Activated CD4-positive, alpha-beta T cell treated with anti-CD3 and anti-CD28 coated beads for 24 hours (primary cell): Measurements from ENCODE around the gene RP2.
A peak's percentile ranks its signal among the peaks of the same experiment; 100 is the strongest.

ENCODE experiments used
- DNase-seq, 2 donors: peaks; one replicate each; pipeline ENCODE4 v3.0.0-alpha.2; 2020; ENCODE audit warnings: low read depth in 2 of 2

Gene RP2

GRCh38 chrX:46836701-46837557 lies at the start of gene RP2:
Gene RP2 (plus strand): TSS chrX:46837043. CDS start chrX:46837101, 58 bp downstream.
- DNase-seq = peak; percentile 74 to 76

DNA sequence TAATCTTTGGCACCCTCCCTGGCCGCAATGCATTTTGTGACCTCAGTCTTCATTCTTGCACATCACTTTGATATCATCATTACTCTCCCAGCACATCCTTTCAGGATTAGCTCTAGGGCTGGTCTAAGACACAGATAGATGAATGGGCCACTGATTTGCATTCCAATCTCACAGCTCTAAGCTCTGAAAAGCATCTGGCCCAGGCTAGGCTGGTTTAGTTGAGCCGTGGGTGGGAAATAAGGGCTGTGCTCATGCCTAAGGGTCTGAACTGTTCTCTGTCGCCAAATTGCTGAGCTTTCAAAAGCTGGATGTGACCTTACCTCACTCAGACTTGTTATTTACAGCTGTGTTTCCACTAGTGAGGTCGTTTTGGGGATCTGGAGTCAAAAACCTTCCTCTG lies 47.9 kb upstream of the RP2 start:
- no peak for DNase-seq

GRCh38 chrX:46791927-46792809 lies 44.7 kb upstream of the RP2 start:
- DNase-seq = no peak

DNA sequence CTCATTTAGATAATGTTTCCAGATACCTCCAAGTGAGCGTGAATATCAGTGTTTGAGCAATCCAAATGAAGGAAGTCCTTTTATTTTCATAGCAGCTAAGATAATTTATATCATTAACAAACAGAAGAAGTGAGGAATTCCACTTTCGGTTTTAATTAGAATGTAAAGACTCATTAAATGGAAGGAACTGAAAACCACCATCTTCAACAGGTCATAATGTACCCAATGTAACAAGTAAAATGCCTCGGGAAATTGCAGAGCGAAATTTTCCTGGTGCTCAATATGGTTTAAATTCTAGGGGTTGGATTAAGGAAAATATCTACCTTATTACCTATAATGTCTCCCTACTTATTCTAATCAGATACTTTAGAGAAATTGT lies 44.0 kb upstream of the RP2 start:
- DNase-seq = no peak

DNA sequence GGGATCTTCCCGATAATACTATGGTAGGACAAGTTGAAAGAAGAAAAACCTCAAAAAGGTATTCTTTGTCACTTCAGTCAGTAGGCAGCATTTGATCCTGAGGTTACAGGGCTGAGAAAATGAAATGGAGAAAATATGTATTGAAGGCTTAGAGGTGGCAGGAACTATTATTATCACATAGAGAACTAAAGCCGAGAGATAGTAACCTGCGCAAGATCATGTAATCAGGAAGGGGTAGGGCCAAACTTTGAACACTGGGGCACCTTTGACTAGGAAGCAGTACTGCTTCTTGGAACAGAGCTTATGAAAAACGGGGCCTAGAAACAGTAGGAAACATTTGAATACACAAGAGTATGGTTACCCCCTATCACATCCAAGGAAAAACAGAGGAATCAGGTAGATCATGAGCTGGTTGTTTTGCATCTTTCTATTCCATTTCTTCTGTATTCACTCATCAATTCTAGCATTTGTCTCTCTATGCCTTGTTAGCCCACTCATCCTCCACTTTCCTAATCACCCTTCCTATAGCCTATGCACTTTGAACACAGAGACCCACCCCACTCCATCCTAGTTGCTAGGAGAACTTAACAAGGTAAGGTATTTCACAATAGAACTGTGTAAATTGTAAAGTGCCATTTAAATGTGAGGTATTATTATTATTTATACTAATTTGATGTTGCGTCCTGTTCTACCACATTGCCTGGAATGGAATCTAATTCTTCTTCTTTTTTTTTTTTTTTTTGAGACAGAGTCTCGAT lies 43.3 kb upstream of the RP2 start:
- no peak for DNase-seq

DNA sequence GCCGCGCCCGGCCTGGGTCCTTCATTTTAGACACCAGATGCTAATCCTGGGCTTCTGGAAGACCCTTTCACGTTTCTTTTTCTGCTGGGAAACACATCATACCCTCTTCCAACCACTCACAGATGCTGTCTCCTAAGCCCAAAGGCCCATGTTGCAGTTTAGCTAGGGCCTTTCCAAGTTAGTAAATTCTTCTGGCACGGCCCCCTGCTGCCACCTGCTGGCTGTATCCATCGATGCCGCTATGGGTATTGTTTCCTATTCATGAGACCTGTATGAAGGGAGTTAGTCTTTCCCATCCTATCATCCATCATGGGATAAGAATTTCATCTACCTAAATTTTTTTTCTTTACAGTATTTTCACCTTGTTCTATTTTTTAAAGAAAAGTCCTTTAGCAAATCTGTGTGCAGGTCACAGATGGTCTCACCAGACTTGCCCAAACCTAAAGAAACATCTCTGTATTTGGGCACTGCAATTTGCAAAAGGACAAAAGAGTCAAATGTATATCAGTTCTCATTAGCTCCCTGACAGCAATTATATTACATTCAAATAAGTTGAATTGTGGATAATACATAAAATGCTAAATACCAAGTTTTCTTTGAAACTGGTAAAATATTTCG lies 40.2 kb upstream of the RP2 start:
- DNase-seq = peak; percentile 59 to 70

GRCh38 chrX:46803140-46803539 lies 33.7 kb upstream of the RP2 start:
- no peak for DNase-seq

- DNase-seq = no peak
Observed at GRCh38 chrX:46805270-46805669, 31.6 kb upstream of the RP2 start.

DNA sequence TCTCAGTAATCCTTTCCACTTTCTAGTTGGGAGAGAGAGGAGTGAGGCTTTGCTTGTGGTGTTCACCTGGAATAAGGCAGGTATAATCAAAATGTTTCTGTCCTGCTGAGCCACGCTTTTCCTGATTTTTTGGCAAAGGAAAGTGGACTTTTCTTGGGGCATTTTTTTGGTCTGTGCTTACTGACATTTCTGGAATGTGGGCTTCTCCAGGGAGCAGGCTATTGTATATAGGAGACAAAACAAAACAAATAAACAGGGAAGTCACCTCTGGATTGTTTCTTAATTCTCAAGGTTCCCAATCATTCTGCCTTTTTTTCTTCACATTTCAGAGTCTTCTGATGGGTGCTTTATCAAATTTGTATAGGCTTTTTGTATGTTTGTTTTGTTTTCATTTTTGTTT lies 25.7 kb upstream of the RP2 start:
- DNase-seq = no peak

GRCh38 chrX:46812445-46812844 lies 24.4 kb upstream of the RP2 start:
- DNase-seq = no peak

GRCh38 chrX:46814966-46815365 lies 21.9 kb upstream of the RP2 start:
- DNase-seq = no peak

- DNase-seq = no peak
Observed at GRCh38 chrX:46819136-46819535, 17.7 kb upstream of the RP2 start.

DNA sequence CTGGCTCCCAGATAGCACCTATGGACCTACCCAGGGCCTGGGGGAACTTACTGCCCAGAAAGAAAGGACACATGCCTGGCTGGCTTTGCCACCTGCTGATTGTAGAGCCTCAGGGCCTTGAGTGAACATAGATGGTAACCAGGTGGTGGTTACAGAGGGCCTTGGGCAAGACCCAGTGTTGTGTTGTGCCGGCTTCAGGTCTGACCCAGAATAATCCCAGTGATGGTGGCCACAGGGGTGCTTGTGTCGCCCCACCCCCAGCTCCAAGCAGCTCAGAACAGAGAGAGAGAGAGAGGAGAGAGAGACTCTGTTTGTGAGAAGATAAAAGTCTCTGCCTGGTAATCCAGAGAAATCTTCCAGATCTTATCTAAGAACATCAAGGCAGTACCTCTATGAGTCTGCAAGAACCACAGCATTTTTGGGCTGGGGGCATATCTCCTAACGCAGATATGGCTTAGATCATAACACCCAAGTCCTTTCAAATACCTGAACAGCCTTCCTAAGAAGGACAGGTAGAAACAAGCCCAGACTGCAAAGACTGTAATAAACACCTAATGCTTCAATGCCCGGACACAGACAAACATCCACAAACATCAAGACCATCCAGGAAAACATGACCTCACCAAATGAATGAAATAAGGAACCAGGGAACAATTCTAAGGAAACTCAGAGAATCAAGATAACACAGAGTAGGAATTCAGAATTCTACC lies 16.3 kb upstream of the RP2 start:
- no peak for DNase-seq

DNA sequence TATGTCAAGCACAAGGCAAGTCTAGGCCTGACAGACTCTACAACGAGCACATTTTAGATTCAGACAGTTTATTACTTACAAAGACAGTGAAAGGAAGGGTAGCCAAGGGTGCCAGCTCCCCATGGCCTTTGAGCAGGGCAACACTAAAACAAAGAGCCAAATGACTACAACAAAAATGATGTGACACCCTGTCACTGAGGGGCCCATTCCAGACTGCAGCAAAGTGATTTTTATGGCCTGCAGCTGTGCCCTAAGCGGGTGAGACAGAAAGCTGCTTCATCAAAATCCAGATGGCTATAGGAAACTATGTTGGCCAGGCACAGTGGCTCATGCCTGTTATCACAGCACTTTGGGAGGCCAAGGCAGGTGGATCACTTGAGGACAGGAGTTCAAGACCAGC lies 13.4 kb upstream of the RP2 start:
- no peak for DNase-seq

- no peak for DNase-seq
Observed at GRCh38 chrX:46831765-46832327, 5.0 kb upstream of the RP2 start.

GRCh38 chrX:46837558-46838485 lies 979 bp downstream of the RP2 start:
- DNase-seq = no peak

- DNase-seq = no peak
Observed at GRCh38 chrX:46838486-46838870, 1.6 kb downstream of the RP2 start.

DNA sequence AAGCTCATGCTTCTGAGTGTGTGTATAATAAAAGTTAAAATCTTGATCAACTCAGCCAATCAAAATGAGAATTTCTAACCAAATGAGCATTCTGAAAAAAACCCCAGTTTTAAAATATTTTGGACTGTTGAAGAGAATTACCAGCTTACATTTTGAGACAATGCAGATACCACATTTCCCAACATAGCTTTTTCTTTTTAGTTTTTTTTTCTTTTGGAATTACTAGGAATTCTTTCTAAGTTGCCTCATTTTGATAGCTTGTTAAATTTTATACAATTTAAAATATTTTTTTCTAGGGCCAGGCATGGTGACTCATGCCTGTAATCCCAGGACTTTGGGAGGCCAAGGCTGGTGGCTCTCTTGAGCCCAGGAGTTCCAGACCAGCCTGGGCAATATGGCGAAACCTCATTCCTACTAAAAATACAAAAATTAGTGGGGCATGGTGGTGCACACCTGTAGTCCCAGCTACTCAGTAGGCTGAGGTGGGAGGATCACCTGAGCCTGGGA lies 2.2 kb downstream of the RP2 start:
- no peak for DNase-seq

GRCh38 chrX:46840946-46841345 lies 4.1 kb downstream of the RP2 start:
- no peak for DNase-seq
